HG02943 (cell line): Measurements from ENCODE around the gene CD9.
"Not testable (repeated sequence)": the region's sequence is repeated elsewhere in the genome, so short reads cannot be mapped to it uniquely, and the experiment has no call there.

Experiments
- ATAC-seq: cut with Tn5 transposase; IDR thresholded peaks from one replicate; pipeline ENCODE4 v1.9.1; 2021; ENCODE audit warnings: mild to moderate bottlenecking, low read depth, moderate library complexity; ENCODE audit not compliant: unreplicated experiment

Gene CD9

GRCh38 chr12:6200256-6201212 lies at the start of gene CD9:
CD9 (plus strand) TSS chr12:6200400; CDS start chr12:6200500, 100 bp downstream.
- no peak for ATAC-seq

GRCh38 chr12:6154730-6155459 lies 45.3 kb upstream of the CD9 start:
- ATAC-seq, result no peak

- ATAC-seq, result no peak
Measured at GRCh38 chr12:6157482-6157881, 42.7 kb upstream of the CD9 start.

GRCh38 chr12:6158255-6158654 lies 41.9 kb upstream of the CD9 start:
- ATAC-seq, result no peak

GRCh38 chr12:6158749-6159148 lies 41.5 kb upstream of the CD9 start:
- no peak for ATAC-seq

- ATAC-seq, result not testable (repeated sequence)
Measured at GRCh38 chr12:6159166-6160011, 40.8 kb upstream of the CD9 start.

- not testable (repeated sequence) for ATAC-seq
Measured at GRCh38 chr12:6160049-6160649, 40.1 kb upstream of the CD9 start.

- no peak for ATAC-seq
Measured at GRCh38 chr12:6161124-6161882, 38.9 kb upstream of the CD9 start.

- no peak for ATAC-seq
Measured at GRCh38 chr12:6163416-6164060, 36.7 kb upstream of the CD9 start.

- ATAC-seq, result no peak
Measured at GRCh38 chr12:6165395-6165794, 34.8 kb upstream of the CD9 start.

- no peak for ATAC-seq
Measured at GRCh38 chr12:6166808-6167207, 33.4 kb upstream of the CD9 start.

- peak; percentile 72 for ATAC-seq
Measured at GRCh38 chr12:6167327-6168280, 32.6 kb upstream of the CD9 start.

- ATAC-seq, result no peak
Measured at GRCh38 chr12:6171409-6172015, 28.7 kb upstream of the CD9 start.

GRCh38 chr12:6172086-6172485 lies 28.1 kb upstream of the CD9 start:
- ATAC-seq, result no peak

GRCh38 chr12:6172862-6173261 lies 27.3 kb upstream of the CD9 start:
- ATAC-seq, result no peak

GRCh38 chr12:6177642-6178358 lies 22.4 kb upstream of the CD9 start:
- ATAC-seq, result no peak
